Measurements from ENCODE around the gene TRIM17.

GRCh38 chr1:228465571-228466146 lies 49.0 kb upstream of the TRIM17 start:
- TF ChIP-seq, protein P1, sequence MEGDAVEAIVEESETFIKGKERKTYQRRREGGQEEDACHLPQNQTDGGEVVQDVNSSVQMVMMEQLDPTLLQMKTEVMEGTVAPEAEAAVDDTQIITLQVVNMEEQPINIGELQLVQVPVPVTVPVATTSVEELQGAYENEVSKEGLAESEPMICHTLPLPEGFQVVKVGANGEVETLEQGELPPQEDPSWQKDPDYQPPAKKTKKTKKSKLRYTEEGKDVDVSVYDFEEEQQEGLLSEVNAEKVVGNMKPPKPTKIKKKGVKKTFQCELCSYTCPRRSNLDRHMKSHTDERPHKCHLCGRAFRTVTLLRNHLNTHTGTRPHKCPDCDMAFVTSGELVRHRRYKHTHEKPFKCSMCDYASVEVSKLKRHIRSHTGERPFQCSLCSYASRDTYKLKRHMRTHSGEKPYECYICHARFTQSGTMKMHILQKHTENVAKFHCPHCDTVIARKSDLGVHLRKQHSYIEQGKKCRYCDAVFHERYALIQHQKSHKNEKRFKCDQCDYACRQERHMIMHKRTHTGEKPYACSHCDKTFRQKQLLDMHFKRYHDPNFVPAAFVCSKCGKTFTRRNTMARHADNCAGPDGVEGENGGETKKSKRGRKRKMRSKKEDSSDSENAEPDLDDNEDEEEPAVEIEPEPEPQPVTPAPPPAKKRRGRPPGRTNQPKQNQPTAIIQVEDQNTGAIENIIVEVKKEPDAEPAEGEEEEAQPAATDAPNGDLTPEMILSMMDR (IDR thresholded peaks at IDR 0.05; ENCODE audit: insufficient read depth, low read depth, low read length): no peak
- TF ChIP-seq EZH2 (IDR thresholded peaks at IDR 0.05; ENCODE audit: insufficient read depth, low read length): no peak

All from astrocyte (in vitro differentiated cells and primary cell).